ENCODE results near the gene DNAJA1.
"Not testable (repeated sequence)": the region's sequence is repeated elsewhere in the genome, so short reads cannot be mapped to it uniquely, and the experiment has no call there.

The DNAJA1 gene

GRCh38 chr9:33024966-33025571 is at the start of gene DNAJA1:
Gene DNAJA1, plus strand, starts transcription at chr9:33025273. Its CDS starts 1,212 bp downstream, at chr9:33026485.
- no peaks in the 10 kb centered on the region for H3K27me3 ChIP-seq (replicated peaks; ENCODE audit: control insufficient read depth, insufficient read depth, low read length)
- peak within 1 kb of the TSS; percentile 99 for H3K9ac ChIP-seq (ENCODE audit: low read length)
- H3K4me3 ChIP-seq (ENCODE audit: low read length): peak within 1 kb of the TSS; percentile 98
- H3K36me3 ChIP-seq (ENCODE audit: control insufficient read depth, insufficient read depth, low read length, severe bottlenecking): peaks cover 27% of the 10 kb centered on the region
- H3K4me1 ChIP-seq (ENCODE audit: control insufficient read depth, insufficient read depth, low read length): peaks cover 57% of the 10 kb centered on the region
- no peaks in the 10 kb centered on the region for H3K9me3 ChIP-seq (ENCODE audit: control insufficient read depth, low read length)
- peak; percentile 98 for DNase-seq (ENCODE audit: low read depth)

GRCh38 chr9:32978051-32978450 is 47.0 kb upstream of the DNAJA1 start:
- no peak overlapping the region for H3K9ac ChIP-seq (ENCODE audit: low read length)
- H3K36me3 ChIP-seq (ENCODE audit: control insufficient read depth, insufficient read depth, low read length, severe bottlenecking): peaks cover 66% of the 10 kb centered on the region
- H3K4me3 ChIP-seq (ENCODE audit: low read length): no peak overlapping the region
- no peaks in the 10 kb centered on the region for H3K27me3 ChIP-seq (replicated peaks; ENCODE audit: control insufficient read depth, insufficient read depth, low read length)
- no peak for DNase-seq (ENCODE audit: low read depth)
- no peaks in the 10 kb centered on the region for H3K4me1 ChIP-seq (ENCODE audit: control insufficient read depth, insufficient read depth, low read length)
- H3K9me3 ChIP-seq (ENCODE audit: control insufficient read depth, low read length): no peaks in the 10 kb centered on the region

DNA sequence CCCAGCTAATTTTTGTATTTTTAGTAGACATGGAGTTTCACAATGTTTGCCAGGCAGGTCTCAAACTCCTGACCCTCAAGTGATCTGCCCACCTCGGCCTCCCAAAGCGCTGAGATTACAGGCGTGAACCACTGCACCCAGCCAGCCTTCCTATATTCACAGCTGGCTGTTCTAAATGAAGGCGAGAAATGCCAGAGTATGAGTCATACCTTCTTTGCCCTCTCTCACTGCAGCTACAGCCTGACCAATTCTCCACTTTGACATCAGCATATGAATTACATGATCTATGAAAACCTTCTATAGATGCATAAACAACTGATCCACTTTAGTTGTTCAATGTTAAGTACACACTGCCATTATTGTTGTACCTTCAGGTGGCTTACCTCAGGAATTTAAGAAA is 38.1 kb upstream of the DNAJA1 start:
- H3K27me3 ChIP-seq (replicated peaks; ENCODE audit: control insufficient read depth, insufficient read depth, low read length): no peaks in the 10 kb centered on the region
- no peaks in the 10 kb centered on the region for H3K4me1 ChIP-seq (ENCODE audit: control insufficient read depth, insufficient read depth, low read length)
- H3K9ac ChIP-seq (ENCODE audit: low read length): no peak overlapping the region
- H3K4me3 ChIP-seq (ENCODE audit: low read length): no peak overlapping the region
- DNase-seq (ENCODE audit: low read depth): no peak
- H3K36me3 ChIP-seq (ENCODE audit: control insufficient read depth, insufficient read depth, low read length, severe bottlenecking): peaks cover 75% of the 10 kb centered on the region
- H3K9me3 ChIP-seq (ENCODE audit: control insufficient read depth, low read length): no peaks in the 10 kb centered on the region

DNA sequence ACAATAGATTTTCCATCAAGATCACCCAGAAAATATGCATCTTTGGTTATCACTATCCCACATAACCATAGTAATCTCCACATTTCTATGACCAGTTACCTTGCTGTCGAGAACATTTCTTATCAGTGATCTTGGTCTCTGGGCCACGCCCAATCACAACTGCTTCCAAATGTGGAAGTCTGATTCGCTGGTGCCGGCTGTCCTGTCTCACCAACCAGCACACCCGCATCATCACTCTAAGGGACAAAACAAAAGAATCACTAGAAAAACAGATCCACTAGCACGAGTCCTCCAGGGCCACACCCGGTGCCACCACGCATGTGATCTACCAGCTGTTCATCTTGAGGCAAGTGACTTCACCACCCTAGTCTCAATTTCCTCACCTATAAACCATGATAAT is 35.4 kb upstream of the DNAJA1 start:
- no peak overlapping the region for H3K4me3 ChIP-seq (ENCODE audit: low read length)
- no peak overlapping the region for H3K9ac ChIP-seq (ENCODE audit: low read length)
- no peak for DNase-seq (ENCODE audit: low read depth)
- peaks cover 51% of the 10 kb centered on the region for H3K36me3 ChIP-seq (ENCODE audit: control insufficient read depth, insufficient read depth, low read length, severe bottlenecking)
- no peaks in the 10 kb centered on the region for H3K9me3 ChIP-seq (ENCODE audit: control insufficient read depth, low read length)
- no peaks in the 10 kb centered on the region for H3K27me3 ChIP-seq (replicated peaks; ENCODE audit: control insufficient read depth, insufficient read depth, low read length)
- H3K4me1 ChIP-seq (ENCODE audit: control insufficient read depth, insufficient read depth, low read length): peaks cover 12% of the 10 kb centered on the region

DNA sequence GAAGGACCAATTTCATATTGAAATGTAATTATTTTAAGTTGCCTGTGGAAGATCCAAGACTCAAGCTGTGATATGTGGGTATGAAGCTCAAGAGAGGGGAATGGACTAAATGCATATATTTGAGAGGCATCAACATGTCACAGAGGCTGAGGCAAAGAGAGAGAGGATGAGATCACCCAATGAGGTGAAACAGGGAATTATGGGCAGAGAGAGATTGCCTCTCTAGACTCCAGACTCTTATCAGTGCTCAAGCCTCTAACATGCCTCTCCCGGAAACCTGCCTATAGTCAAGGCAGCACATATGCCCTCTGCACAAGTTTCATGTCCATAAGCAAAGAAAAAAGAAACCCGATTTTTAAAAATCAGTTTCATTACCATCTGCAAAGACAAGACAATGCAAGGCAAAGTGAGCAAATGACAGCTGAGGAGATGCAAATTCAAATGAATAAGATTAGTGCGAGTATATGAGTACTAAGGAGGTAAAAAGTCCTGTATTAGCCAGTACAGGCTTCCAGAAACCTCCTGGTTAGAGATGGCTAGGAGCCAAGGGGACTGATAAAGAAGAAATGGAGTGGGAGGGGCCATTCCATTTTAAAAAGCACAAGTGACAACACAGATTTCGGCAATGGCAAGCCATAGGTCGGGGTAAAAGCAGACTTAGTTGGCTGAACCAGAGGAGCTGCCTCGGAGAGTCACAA is 33.0 kb upstream of the DNAJA1 start:
- peaks cover 12% of the 10 kb centered on the region for H3K4me1 ChIP-seq (ENCODE audit: control insufficient read depth, insufficient read depth, low read length)
- H3K9me3 ChIP-seq (ENCODE audit: control insufficient read depth, low read length): no peaks in the 10 kb centered on the region
- no peak overlapping the region for H3K9ac ChIP-seq (ENCODE audit: low read length)
- no peaks in the 10 kb centered on the region for H3K27me3 ChIP-seq (replicated peaks; ENCODE audit: control insufficient read depth, insufficient read depth, low read length)
- H3K4me3 ChIP-seq (ENCODE audit: low read length): no peak overlapping the region
- peaks cover 46% of the 10 kb centered on the region for H3K36me3 ChIP-seq (ENCODE audit: control insufficient read depth, insufficient read depth, low read length, severe bottlenecking)
- no peak for DNase-seq (ENCODE audit: low read depth)

- Histone ChIP-seq H3K4me1 (ENCODE audit: control insufficient read depth, insufficient read depth, low read length) (peaks cover 12% of the 10 kb centered on the region), H3K27me3 (replicated peaks; ENCODE audit: control insufficient read depth, insufficient read depth, low read length) (no peaks in the 10 kb centered on the region), H3K4me3 (ENCODE audit: low read length) (no peak overlapping the region), H3K9me3 (ENCODE audit: control insufficient read depth, low read length) (no peaks in the 10 kb centered on the region), H3K36me3 (ENCODE audit: control insufficient read depth, insufficient read depth, low read length, severe bottlenecking) (peaks cover 43% of the 10 kb centered on the region), H3K9ac (ENCODE audit: low read length) (no peak overlapping the region)
- no peak for DNase-seq (ENCODE audit: low read depth)
Measured at GRCh38 chr9:32992595-32993238, 32.4 kb upstream of the DNAJA1 start.

DNA sequence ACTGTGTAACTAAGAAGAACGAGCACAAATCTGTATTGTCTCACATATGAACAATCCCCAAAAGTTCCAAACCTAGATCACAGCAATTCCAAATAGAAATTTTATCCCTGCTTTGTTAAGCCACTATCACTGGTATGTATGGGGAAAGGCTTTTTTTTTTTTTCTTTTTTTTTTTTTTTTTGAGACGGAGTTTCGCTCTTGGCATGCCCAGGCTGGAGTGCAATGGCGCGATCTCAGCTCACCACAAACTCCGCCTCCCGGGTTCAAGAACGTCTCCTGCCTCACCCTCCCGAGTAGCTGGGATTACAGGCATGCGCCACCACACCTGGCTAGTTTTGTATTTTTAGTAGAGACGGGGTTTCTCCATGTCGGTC is 24.4 kb upstream of the DNAJA1 start:
- DNase-seq (ENCODE audit: low read depth): peak; percentile 39
- peak overlapping the region; percentile 98 for H3K9ac ChIP-seq (ENCODE audit: low read length)
- peak overlapping the region; percentile 100 for H3K4me3 ChIP-seq (ENCODE audit: low read length)

GRCh38 chr9:33005335-33005734 is 19.7 kb upstream of the DNAJA1 start:
- H3K4me1 ChIP-seq (ENCODE audit: control insufficient read depth, insufficient read depth, low read length); H3K36me3 ChIP-seq (ENCODE audit: control insufficient read depth, insufficient read depth, low read length, severe bottlenecking); H3K9me3 ChIP-seq (ENCODE audit: control insufficient read depth, low read length); DNase-seq (ENCODE audit: low read depth); H3K4me3 ChIP-seq (ENCODE audit: low read length); H3K27me3 ChIP-seq (replicated peaks; ENCODE audit: control insufficient read depth, insufficient read depth, low read length); H3K9ac ChIP-seq (ENCODE audit: low read length): not testable (repeated sequence)

More for the DNA sequence above, 24.4 kb upstream of the DNAJA1 start:
- H3K36me3 ChIP-seq (ENCODE audit: control insufficient read depth, insufficient read depth, low read length, severe bottlenecking): peaks cover 17% of the 10 kb centered on the region
- not testable (repeated sequence) for H3K9me3 ChIP-seq (ENCODE audit: control insufficient read depth, low read length); H3K4me1 ChIP-seq (ENCODE audit: control insufficient read depth, insufficient read depth, low read length); H3K27me3 ChIP-seq (replicated peaks; ENCODE audit: control insufficient read depth, insufficient read depth, low read length)

DNA sequence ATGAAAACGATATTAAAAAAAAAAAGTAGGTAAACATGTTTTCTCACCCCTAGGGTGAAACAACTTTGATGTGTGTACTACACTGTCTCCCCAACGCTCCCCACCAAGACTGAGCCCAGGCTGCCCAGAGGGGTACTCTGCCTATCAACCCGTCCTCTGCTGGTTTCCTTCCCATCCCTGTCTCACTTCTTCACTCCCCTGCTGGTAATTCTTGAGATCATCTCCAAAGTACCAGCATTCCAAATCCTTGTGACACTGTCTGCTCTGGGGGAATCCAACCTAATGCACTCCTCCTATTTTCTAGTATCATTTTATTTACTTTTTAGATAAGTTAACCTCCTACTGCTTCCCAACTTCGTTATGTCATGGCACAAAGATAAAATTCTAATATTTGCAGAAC is 17.3 kb upstream of the DNAJA1 start:
- Histone ChIP-seq H3K4me1 (ENCODE audit: control insufficient read depth, insufficient read depth, low read length) (peaks cover 5% of the 10 kb centered on the region), H3K4me3 (ENCODE audit: low read length) (no peak overlapping the region), H3K27me3 (replicated peaks; ENCODE audit: control insufficient read depth, insufficient read depth, low read length) (no peaks in the 10 kb centered on the region), H3K9me3 (ENCODE audit: control insufficient read depth, low read length) (no peaks in the 10 kb centered on the region), H3K9ac (ENCODE audit: low read length) (no peak overlapping the region), H3K36me3 (ENCODE audit: control insufficient read depth, insufficient read depth, low read length, severe bottlenecking) (no peaks in the 10 kb centered on the region)
- no peak for DNase-seq (ENCODE audit: low read depth)

- no peak overlapping the region for H3K4me3 ChIP-seq (ENCODE audit: low read length)
- H3K9me3 ChIP-seq (ENCODE audit: control insufficient read depth, low read length): no peaks in the 10 kb centered on the region
- H3K4me1 ChIP-seq (ENCODE audit: control insufficient read depth, insufficient read depth, low read length): peaks cover 6% of the 10 kb centered on the region
- H3K36me3 ChIP-seq (ENCODE audit: control insufficient read depth, insufficient read depth, low read length, severe bottlenecking): no peaks in the 10 kb centered on the region
- H3K27me3 ChIP-seq (replicated peaks; ENCODE audit: control insufficient read depth, insufficient read depth, low read length): no peaks in the 10 kb centered on the region
- H3K9ac ChIP-seq (ENCODE audit: low read length): no peak overlapping the region
- no peak for DNase-seq (ENCODE audit: low read depth)
Measured at GRCh38 chr9:33011831-33012230, 13.2 kb upstream of the DNAJA1 start.

- Histone ChIP-seq H3K9me3 (ENCODE audit: control insufficient read depth, low read length) (no peaks in the 10 kb centered on the region), H3K27me3 (replicated peaks; ENCODE audit: control insufficient read depth, insufficient read depth, low read length) (no peaks in the 10 kb centered on the region), H3K9ac (ENCODE audit: low read length) (no peak overlapping the region), H3K4me1 (ENCODE audit: control insufficient read depth, insufficient read depth, low read length) (peaks cover 6% of the 10 kb centered on the region), H3K36me3 (ENCODE audit: control insufficient read depth, insufficient read depth, low read length, severe bottlenecking) (no peaks in the 10 kb centered on the region), H3K4me3 (ENCODE audit: low read length) (no peak overlapping the region)
- DNase-seq (ENCODE audit: low read depth): no peak
Measured at GRCh38 chr9:33012328-33013069, 12.6 kb upstream of the DNAJA1 start.
